Ishikawa (cell line): ENCODE measurements around the gene PAK1IP1.

ENCODE experiments used
- CEBPB ChIP-seq: IDR thresholded peaks from 2 replicates; pipeline ENCODE4 v1.6.1; 2012
- CREB1 ChIP-seq: IDR thresholded peaks from 2 replicates; pipeline ENCODE4 v1.6.1; 2012; ENCODE audit warnings: low read depth
- EGR1 ChIP-seq: IDR thresholded peaks from 2 replicates; pipeline ENCODE4 v1.6.1; 2012
- EP300 ChIP-seq: IDR thresholded peaks from 2 replicates; pipeline ENCODE4 v1.6.1; 2012; ENCODE audit warnings: borderline replicate concordance
- FOXM1 ChIP-seq: IDR thresholded peaks from 2 replicates; pipeline ENCODE4 v1.6.1; 2012; ENCODE audit warnings: low read depth, borderline replicate concordance
- MAX ChIP-seq: IDR thresholded peaks from 2 replicates; pipeline ENCODE4 v1.6.1; 2012
- NFIC ChIP-seq: IDR thresholded peaks from 2 replicates; pipeline ENCODE4 v1.6.1; 2012
- RAD21 ChIP-seq: IDR thresholded peaks from 2 replicates; pipeline ENCODE4 v1.6.1; 2012; ENCODE audit warnings: low read depth
- REST ChIP-seq: IDR thresholded peaks from 2 replicates; pipeline ENCODE4 v1.6.1; 2012; ENCODE audit warnings: low read depth, mild to moderate bottlenecking
- TAF1 ChIP-seq: IDR thresholded peaks from 2 replicates; pipeline ENCODE4 v1.6.1; 2012; ENCODE audit warnings: low read depth, mild to moderate bottlenecking
- TCF12 ChIP-seq: IDR thresholded peaks from 2 replicates; pipeline ENCODE4 v1.6.1; 2012; ENCODE audit warnings: low read depth
- TEAD4 ChIP-seq: IDR thresholded peaks from 2 replicates; pipeline ENCODE4 v1.6.1; 2012
- USF1 ChIP-seq: IDR thresholded peaks from 2 replicates; pipeline ENCODE4 v1.6.1; 2012
- YY1 ChIP-seq: IDR thresholded peaks from 2 replicates; pipeline ENCODE4 v1.6.1; 2012; ENCODE audit warnings: low read depth
- ZBTB7A ChIP-seq: IDR thresholded peaks from 2 replicates; pipeline ENCODE4 v1.6.1; 2012; ENCODE audit warnings: low read depth

Gene PAK1IP1

GRCh38 chr6:10662207-10662606 is 32.6 kb upstream of the PAK1IP1 start:
- TF ChIP-seq ZBTB7A (no peak), TAF1 (no peak), FOXM1 (no peak)

GRCh38 chr6:10662742-10663141 is 32.0 kb upstream of the PAK1IP1 start:
- TF ChIP-seq FOXM1 (no peak), RAD21 (no peak), TEAD4 (no peak), YY1 (no peak), USF1 (no peak), REST (no peak), MAX (no peak), TCF12 (no peak), CEBPB (no peak), EP300 (no peak), TAF1 (no peak), CREB1 (no peak), EGR1 (no peak), ZBTB7A (no peak), NFIC (no peak)

- TF ChIP-seq TCF12 = no peak
Observed at GRCh38 chr6:10668126-10668917, 26.4 kb upstream of the PAK1IP1 start.

GRCh38 chr6:10676403-10676802 is 18.4 kb upstream of the PAK1IP1 start:
- TF ChIP-seq TAF1 (no peak), CEBPB (no peak), CREB1 (no peak)

- TF ChIP-seq EP300 = no peak
- TF ChIP-seq CREB1 = no peak
- no peak for TF ChIP-seq MAX
- no peak for TF ChIP-seq USF1
- TF ChIP-seq CEBPB = no peak
- TF ChIP-seq YY1 = no peak
- TF ChIP-seq REST = no peak
- TF ChIP-seq EGR1 = no peak
- no peak for TF ChIP-seq TEAD4
- no peak for TF ChIP-seq TCF12
Observed at GRCh38 chr6:10678456-10678855, 16.3 kb upstream of the PAK1IP1 start.

- TF ChIP-seq CEBPB = no peak
- TF ChIP-seq TCF12 = no peak
- no peak for TF ChIP-seq YY1
- no peak for TF ChIP-seq TAF1
- TF ChIP-seq NFIC = no peak
- TF ChIP-seq EP300 = no peak
- no peak for TF ChIP-seq USF1
Observed at GRCh38 chr6:10681795-10682194, 13.0 kb upstream of the PAK1IP1 start.
